HPDE6-E6E7 (cell line): Measurements from ENCODE around the gene DAZAP1.
"Not testable (repeated sequence)": the region's sequence is repeated elsewhere in the genome, so short reads cannot be mapped to it uniquely, and the experiment has no call there.

Experiments
- DNase-seq: peaks from one replicate; pipeline ENCODE4 v3.0.0; 2011; ENCODE audit warnings: missing footprints; ENCODE audit errors: extremely low spot score

Gene DAZAP1

DNA sequence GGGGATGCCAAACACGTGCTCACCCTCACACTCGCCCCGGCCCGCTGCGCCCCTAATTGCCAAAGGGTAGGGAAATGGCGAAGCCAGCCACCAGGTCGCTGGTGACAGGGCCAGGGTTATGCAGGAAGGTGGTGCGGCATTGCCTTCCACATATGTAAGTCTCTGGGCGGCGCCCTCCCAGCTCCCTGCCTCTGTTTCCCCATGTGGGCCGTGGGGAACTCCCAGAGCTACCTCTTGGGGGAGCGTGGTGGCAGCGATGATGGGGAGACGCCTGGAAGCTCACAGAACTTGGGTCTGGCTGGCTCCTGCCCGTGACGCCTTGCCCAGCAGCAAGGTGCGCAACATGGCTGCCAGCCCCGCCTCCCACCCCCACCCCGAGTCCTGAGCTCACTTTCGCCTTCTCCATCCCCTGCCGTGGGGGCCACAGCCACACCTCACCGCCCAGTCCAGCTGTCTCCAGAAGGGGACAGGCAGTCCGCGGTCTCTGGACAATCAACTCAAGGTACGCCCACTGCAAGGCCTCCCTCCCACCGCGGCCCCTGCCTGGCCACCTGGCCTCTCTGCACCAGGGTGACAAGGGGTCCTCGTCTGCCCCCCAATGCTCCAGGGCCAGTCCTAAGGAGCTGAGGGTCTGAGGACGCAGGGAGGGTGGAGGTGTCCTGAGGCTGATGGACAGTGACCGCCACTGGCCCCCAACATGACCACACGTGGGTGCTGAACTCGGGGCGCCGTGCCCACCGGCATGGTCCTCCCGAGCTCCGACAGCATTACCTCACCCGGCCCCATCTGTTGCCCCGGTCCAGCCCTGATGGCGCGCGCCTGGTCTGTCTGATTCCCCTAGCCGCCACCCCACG, 65.1 kb downstream of the DAZAP1 start:
- DNase-seq, result no peak

DNA sequence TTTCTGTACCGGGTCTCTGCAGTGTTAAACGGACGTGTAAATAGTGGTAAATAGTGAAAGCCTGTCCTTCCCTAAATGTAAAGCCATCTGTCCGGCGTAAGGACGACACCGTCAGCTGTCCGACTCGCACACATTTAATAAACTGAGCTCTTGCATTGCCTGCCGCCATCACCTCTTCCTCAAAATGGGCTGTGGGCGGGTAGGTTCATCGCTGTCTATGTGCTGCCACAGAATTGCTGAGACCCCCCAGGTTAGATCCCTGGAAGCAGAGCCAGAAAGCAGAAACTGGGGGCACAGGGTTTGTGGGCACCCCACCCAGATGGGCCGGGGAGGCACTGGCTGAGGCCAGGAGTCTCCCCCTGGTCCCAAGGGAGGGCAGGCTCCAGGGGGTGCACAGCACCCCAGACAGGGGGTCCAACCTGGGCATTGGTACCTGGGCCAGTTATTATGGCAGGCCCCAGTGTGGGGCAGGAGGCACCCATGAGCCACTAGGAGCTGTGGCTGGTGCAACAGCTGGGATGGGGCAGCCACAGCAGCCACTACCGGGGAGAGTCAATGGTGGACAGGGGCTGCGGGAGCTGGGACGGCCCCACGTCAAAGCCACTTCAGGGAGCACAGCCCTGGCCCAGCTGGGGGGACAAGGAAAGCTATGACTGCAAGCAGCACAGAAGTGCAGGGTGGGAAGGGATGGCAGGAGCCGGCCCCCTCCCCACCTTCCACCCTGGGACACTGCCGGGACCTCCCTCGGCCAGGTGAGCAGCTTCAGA, 65.9 kb downstream of the DAZAP1 start:
- DNase-seq, result no peak

DNA sequence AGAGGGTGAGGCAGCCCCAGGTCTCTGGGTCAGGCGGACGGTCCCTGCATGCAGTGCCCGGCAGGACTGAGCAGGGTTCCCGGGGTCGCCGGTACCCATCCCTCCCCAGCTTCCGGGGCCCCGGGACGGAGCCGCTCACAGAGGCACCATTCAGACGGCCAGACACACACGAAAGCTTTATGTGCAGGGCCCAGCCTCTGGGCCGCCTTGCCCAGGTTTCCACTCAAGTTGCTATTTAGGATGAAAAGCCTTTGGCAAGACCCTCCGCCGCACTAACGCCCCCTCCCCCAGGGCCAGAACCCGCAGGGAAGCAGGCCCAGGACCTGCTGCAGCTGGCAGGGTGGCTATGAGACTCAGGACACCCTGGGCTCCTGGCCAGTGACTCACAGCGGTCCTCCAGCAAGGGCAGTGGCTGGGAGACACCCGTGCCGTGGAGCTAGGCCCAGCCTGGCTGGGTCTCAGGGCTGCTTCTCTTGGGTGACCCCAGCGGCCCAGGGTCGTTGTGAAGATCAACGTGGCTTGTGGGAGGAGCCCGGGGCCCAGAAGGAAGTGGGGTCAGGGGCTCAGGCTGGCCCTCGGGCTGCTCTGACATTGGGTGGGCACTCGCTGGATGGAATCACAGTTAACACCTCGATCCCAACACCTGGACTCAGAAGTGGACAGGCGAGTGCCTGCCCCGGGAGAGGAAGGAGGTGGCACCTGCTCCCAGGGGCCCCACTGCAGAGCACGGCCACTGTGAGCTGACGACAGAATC, 66.8 kb downstream of the DAZAP1 start:
- no peak for DNase-seq

DNA sequence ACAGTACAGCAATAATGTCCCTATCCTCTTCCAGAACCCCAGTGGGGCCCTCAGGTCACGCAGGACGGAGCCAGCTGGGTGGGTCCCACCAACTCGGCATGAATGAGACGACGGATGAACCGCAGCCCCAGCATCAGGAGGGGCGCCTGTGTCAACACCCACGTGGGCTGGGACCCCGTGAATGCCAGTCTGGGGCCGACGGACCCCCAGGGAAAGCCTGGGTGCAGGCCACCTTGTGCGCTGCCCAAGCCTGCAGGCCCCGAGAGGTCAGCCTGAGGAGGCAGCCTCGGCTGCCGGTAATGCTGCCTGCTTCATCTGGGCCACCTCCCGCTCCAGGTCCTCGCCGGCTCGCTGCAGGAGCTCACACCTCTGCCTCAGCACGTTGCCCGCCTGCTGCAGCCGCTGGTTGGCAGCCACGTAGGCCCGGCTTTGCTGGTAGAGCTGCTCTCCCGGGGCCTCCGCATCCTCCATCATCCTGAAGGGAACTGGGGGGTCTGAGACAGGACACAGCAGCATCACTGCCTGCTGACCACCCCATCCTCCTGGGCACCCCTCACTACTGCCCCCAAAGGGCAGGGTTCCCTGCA, 67.5 kb downstream of the DAZAP1 start:
- no peak for DNase-seq

DNA sequence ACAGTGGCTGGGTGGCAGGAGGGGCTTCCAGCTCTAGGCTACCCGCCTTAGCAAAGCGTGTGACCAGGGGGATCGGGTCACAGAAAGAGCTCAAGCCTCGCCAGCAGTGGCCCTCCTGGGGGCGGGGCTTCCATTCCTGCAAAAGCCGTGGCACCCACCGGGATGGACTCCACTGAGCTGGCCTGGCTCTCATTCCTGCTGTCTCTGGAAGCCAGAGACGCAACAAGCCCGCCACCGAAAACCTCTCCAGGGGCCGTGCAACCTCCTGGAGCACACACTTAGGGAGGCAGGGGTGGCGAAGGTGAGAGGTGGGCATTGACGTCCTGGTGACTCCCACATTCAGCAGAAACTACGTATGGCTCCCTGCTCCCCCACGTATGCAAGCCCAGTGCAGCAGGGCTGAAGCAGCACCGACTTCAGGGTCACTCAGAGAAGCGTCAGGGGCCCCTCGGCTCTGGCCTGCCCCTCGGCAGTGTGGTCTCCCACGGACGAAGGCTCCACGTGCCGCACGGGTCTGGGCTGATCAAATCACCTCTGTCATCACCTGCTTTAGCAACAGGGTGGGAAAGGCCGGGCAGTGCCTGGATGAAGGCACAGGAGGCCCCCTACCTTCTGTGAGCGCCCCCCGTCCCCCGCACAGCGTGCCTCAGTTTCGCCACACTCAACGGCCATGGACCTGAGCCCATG, 68.5 kb downstream of the DAZAP1 start:
- no peak for DNase-seq

DNA sequence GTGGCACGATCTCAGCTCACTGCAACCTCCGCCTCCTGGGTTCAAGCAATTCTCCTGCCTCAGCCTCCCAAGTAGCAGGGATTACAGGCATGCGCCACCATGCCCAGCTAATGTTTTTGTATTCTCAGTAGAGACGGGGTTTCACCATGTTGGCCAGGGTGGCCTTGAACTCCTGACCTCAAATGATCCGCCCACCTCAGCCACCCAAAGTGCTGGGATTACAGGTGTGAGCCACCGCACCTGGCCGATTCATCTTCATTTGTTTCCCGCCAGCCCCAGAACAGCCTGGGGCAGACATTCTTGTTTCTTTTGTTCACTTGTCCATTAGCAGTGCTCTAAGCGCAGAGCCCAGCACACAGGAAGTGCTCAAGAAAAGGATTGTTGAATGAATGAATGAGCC, 69.7 kb downstream of the DAZAP1 start:
- not testable (repeated sequence) for DNase-seq

DNA sequence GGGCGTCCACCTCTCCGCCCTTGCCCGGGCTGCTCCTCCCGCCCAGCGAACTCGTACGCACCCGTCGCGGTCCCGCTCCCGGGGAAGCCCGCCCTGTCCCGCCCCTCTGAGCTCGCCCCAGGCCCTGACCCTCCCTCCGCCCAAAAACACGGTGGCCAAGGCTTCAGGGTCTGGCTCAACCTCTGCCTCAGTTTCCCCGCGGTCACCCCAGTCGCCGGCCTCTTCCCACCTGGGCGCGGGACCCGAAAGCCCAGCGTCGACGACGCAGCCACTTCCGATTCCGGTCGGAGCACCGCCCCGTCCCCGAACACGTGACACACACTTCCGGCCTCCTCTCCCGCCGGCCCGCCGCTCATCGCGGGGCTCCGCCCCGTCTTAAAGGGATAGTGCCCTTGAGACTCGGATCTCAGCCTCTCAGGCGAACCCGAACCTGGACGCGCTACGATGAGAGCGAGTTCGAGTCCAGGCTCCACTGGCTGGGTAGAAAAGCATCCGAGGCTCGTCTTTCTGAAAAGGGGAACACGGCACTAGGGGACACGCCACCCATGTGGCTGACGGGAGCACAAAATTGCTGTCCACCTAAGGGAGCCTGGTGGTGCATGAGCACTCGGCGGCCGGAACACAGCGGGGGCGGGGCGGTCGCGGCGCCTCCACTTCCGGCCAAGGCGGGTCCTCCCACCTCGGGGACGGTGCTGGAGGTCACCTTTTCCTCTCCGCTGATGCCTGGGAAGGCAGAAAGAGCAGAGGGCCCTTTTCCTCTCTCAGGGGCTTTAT, 71.7 kb downstream of the DAZAP1 start, which contains the start of gene C19orf25:
C19orf25 (minus strand) TSS at position 282 of the 774 bp plus-strand sequence. CDS start 312 bp downstream, outside the sequence.
- DNase-seq, result peak; percentile 88

DNA sequence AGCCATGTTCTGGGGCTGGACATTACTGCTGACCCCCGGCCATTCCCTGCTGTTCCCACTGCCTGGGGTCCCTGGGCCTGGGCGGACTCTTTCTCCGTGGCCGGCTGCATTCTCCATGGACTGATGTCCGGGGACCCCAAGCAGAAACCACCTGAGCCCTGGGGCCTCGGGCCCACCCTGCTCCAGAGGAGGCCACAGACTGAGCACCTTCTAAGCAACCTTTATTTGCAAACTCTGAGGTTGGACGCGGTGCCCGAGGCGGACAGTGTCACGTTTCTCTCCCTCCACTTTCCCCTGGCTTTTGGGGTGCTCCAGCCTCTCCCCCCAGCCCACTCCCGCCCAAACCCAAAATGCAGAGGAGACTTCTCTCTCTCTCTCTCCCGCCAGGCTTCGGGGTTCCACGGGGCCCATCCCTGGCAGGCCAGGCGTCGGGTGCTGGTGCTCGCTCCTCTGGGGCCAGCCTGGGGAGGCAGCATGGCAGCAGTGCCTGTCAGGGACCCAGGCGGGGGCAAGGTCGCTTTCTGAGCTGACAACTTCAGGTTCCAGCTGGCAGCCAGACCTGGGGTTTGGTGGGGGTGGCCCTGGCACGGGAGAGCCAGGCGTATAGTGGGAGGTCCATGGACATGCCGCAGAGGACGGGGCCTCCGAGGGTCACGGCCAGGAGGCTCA, 74.0 kb downstream of the DAZAP1 start:
- no peak for DNase-seq

DNA sequence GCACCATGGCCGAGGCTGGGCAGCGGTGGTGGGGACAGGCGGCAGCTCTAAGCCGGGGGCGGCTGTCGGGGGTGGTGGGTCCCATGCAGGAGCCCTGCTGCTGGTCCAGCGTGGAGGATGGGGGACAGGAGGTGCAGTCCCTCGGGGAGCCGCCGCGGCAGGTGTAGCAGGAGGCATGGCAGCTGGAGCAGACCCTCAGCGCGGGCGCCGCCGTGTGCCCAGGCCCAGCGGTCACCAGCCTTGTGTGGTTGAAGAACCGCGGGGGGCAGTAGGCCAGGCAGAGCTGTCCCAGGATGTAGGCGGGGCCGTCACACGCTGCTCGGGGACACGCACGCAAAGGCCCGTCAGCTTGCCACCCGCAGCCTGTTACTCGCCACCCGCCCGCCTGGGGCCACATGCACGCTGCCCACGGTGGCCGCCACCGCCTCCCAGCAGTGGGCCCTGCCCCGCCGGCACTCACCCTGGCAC, 74.5 kb downstream of the DAZAP1 start:
- DNase-seq, result no peak

DNA sequence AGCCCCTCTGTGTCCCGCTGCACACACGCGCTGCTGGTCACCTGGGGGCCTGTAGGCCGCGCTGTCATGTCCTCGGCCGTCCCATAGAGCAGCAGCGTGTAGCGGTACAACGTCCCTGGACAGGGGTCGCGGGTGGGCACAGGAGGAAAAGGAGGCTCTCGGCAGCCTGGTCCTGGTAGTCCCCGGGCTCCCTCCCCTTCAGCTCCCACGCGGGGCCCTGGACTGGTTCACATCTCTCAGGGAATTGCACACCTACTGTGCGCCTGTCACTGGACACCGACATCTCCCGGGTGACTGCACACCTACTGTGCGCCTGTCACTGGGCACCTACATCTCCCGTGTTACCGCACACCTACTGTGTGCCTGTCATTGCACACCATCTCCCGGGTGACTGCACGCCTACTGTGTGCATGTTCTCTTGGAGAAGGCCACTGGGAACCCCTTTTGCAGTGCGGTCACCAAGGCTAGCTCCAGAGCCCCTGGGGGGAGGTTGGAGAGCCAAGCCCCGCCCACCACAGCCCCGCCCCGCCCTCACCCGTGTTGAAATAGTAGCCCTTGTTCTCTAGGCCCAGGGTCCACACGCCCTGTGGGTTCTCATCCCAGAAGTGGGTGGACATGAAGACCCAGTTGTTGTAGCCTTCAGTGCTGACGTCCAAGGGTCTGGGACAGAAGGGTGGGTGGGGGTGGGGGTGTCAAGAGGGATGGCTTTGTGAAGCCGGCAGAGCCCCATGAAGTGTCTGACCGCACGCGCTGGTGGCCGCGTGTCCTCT, 75.2 kb downstream of the DAZAP1 start:
- no peak for DNase-seq

DNA sequence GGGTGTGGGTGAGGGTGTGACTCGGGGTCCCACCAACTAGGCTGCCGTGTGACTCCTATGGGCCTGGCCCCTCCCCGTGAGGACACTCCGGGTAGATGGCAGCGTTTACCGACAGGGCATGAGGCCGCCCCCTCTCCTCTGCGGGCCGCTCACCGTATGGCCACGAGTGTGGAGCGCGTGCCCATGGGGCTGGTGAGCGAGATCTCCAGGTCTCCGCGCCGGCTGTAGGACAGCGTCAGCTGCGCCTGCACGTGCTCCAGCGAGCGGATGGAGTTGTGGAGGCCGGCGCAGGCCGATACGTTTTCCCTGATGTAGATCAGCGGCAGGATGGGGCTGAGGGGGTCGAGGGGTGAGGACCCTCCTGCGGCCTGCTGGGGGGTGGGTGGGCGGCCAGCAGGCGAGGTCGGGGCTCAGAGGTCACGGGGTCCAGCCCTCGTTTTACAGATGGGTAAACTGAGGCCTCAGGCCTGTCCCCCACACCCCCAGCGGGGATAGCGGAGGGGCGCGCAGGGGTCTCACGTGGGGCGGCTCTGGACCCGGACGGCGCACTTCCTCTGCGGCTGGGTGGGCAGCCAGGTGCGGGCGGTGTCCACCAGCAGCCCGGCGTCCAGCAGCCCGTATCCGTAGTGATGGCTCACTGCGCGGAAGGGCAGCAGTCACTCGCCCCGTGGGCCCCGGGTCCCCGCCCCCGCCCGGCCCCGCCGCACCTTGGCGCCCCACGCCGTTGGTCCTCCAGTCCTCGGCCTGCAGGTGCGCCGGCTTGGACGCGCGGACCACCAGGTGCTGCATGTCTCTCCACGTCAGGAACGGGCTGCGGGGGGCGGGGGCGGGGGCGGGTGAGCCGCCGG, 76.0 kb downstream of the DAZAP1 start:
- no peak for DNase-seq

DNA sequence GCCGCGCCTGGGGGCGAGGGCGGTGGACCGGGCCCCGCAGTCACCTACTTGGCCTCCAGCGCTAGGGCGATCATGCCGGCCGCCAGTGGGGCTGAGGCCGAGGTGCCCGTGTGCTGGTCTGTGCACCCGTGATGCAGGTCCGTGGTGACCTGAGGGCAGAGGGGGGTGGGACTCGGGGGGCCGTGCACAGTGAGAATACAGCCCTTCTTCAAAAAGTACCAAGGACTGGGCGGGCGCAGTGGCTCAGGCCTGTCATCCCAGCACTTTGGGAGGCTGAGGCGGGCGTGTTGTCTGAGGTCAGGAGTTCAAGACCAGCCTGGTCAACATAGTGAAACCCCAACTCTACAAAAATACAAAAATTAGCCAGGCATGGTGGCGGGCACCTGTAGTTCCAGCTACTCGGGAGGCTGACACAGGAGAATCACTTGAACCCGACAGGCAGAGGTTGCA, 76.6 kb downstream of the DAZAP1 start:
- no peak for DNase-seq
